Raji (cell line): ENCODE measurements around the gene TPRN.
A peak's percentile ranks its signal among the peaks of the same experiment; 100 is the strongest.

Experiments used
- POLR2A ChIP-seq: IDR thresholded peaks from 2 replicates; pipeline ENCODE4 v1.6.1; 2011; ENCODE audit warnings: low read depth, low read length, control low read depth; ENCODE audit not compliant: insufficient read depth

Gene TPRN

DNA sequence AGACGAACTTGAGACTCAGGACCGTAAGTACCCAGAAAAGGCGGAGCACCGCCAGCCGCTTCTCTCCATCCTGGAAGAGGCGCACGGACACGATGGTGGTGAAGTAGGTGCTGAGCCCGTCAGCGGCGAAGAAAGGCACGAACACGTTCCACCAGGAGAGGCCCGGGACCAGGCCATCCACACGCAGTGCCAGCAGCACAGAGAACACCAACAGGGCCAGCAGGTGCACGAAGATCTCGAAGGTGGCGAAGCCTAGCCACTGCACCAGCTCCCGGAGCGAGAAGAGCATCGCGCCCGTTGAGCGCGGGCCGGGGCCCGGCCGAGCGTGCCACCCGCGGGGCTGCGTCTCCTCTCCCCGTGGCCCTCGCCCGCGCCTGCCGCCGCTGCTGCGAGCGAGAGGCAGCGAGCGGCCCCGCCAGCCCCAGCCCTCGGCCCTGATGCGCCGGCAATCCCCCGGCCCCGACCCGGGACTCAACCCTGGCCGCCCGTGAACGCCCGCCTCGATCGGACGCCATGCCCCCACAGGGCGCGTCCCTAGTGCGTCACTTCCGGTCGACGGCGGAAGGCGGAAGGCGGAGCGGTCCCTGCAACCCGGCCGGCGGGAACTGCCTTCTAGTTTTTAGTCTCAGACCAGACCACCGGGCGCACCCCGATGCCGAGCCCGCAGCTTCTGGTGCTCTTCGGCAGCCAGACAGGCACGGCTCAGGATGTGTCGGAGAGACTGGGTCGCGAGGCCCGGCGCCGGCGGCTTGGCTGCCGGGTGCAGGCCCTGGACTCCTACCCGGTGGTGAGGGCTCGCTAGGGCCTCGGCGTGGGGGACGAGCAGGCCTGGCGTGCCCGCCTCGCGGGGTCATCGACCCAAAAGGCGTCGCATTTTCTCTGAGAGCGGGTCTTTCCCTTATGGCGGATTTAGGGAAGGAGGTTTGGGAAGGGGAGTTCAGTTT lies 4.9 kb upstream of the TPRN start, which contains the start of the genes NDOR1 and TMEM203:
NDOR1 (plus strand) TSS at position 575 of the 944 bp plus-strand sequence; CDS start at position 653, 78 bp downstream.
TMEM203 (minus strand) TSS at position 523 of the 944 bp plus-strand sequence; CDS start at position 289, 234 bp downstream.
- peak; percentile 86 for TF ChIP-seq POLR2A

DNA sequence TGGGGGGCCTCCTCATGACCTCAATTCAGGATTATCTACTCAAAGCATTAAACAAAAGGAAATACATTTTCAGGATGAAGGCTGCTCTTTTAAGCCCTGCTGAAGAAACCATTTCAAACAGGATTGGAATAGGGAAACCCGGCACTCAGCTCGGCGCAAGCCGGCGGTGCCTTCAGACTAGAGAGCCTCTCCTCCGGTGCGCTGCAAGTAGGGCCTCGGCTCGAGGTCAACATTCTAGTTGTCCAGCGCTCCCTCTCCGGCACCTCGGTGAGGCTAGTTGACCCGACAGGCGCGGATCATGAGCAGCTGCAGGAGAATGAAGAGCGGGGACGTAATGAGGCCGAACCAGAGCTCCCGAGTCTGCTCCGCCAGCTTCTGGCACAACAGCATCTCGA lies 4.2 kb upstream of the TPRN start:
- TF ChIP-seq POLR2A: no peak

DNA sequence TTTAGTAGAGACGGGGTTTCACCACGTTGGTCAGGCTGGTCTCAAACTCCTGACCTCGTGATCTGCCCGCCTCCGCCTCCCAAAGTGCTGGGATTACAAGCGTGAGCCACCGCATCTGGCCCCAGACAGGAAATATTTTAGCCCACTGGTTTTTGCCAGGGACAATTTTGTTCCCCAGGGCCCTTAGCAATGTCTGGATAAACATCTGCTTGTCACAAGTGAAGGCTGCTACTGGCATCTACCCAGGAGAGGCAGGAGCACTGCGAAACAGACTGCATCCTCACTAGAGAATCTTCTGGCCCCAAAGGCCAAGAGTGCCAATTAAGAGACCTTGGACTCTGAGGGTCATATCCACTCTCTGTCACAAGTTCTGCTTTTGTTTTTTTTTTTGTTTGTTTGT lies 2.4 kb upstream of the TPRN start:
- TF ChIP-seq POLR2A: no peak

DNA sequence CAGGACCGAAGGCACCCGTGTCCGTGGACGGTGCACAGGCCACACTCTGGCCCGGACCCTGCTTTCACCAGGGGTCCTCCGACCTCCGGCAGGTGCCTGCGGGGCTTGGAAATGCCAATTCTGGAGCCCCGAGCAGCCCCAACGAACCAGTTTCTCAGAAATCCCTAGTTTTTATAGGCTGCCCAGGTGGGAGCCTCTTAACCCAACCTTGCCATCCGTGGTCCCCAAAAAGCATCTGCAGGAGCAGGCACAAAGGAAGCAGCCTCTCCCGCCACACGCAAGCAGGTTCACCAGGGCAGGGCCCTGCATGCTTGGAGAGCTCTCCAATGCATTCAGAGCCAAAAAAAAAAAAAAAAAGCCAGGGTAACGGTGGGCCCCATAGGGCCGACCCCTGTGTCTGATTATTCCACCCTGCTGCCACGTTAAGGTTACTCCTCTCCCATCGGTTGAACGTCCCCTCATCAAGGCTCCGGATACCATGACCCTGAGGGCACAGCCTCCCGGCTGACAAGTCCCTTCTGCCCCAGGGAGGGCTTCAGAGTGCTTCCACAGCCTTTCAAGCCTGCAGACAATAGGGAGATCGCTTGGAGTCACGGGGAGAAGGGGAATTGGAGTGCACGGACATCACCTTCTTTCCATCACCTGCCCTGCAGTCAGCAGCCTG lies 796 bp upstream of the TPRN start:
- peak; percentile 40; the same call in 1 of the 2 replicates for TF ChIP-seq POLR2A

- no peak for TF ChIP-seq POLR2A
Observed at GRCh38 chr9:137199411-137200121, 975 bp downstream of the TPRN start.

- TF ChIP-seq POLR2A: no peak
Observed at GRCh38 chr9:137198902-137199283, 1.6 kb downstream of the TPRN start.

DNA sequence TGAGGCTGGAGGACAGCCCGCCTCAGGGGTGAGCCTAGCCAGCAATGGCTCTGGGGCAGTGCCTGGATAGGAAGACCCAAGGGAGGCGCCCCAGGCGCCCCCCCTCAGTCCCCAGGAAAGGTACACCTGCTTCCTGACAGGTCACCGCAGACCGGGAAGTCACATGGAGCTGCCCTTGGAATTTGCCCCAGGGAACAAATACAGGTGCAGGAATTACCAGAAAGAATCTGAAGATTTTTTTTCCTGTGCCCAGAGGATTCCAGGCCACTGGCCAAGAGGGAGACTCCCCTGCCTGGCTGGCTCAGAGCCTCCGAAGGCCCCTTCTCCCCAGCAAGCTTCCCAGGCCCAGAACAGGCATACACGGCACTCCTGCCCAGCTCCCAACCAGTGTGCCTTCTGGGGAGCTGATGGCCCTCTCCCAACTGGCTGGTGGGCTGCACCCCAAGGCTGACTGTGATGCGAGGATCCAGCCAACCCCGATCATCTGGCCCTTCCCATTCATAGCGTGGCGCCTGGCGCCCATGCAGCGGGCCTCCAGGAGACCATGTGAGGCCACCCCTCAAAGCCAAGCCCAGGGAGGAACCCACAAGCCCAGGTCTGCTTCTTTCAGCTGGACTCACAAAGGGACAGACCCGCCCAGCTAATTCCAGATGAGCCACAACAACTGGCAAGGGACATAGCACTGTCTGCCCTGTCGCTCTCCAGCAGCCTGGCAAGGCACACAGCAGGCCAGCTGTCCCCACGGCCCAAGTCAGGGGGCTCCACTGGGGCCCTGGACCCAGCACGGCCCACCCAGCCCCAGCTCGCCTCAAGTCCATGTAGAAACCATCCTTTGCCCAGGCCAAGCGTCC lies 2.3 kb downstream of the TPRN start:
- TF ChIP-seq POLR2A: no peak

GRCh38 chr9:137195525-137196220 lies 4.9 kb downstream of the TPRN start:
- no peak for TF ChIP-seq POLR2A

- no peak for TF ChIP-seq POLR2A
Observed at GRCh38 chr9:137194909-137195308, 5.6 kb downstream of the TPRN start.

DNA sequence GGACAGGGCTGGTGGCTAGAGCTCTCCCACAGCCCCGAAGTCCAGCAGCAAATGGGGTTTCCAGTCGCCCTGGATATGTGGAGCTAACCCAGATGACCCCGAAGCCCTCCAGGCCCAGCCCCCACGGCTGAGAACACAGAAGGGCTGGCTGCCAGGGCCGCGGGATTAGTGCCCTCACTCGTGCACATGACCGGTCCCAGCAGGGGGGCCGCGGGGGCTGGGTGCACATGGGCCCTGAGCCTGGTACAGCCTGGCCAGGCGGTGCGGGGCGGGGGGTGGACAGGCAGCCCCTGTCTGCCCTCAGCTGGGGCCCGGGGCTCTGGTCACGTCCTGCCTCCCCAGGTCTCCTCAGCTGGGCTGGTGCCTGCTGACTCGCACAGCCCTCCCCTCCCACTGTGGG lies 6.2 kb downstream of the TPRN start:
- TF ChIP-seq POLR2A: no peak

DNA sequence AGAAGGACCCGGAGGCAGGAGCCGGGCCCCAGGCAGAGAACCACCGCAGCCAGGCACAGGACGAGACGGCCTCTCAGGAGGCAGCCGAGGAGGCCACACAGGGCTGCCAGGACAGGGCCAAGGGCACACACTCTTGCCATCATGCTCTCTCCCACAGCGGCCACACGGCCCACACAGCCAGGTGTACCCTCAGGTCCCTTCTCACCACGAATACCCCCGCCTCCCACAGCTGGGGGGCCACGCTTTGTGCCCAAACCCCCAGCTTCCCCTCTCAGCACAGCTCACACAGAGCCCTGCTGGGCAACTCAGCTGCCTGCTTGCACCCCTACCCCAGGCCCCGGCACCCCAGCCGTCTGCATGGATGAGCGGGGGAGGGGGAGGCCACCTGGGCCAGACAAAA lies 6.8 kb downstream of the TPRN start:
- TF ChIP-seq POLR2A: no peak

GRCh38 chr9:137192859-137193258 lies 7.7 kb downstream of the TPRN start:
- no peak for TF ChIP-seq POLR2A

DNA sequence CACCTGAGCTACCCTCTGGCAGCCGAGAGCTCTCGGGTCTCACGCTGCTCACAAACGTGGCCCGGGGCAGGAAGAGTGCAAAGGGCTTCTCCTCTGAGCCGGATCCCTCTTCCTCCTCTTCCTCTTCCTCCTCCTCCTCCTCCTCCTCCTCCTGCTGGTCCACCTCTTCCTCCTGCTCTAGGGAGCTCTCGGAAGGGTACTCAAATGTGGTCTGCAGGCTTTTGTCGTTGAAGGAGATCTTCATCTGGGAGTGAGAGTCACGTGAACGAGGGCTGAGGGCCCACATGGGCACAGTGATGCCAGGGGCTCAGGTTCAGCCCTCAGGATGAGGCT lies 8.1 kb downstream of the TPRN start:
- TF ChIP-seq POLR2A: no peak
